ENCODE results near the gene TIAM1.

The TIAM1 gene

DNA sequence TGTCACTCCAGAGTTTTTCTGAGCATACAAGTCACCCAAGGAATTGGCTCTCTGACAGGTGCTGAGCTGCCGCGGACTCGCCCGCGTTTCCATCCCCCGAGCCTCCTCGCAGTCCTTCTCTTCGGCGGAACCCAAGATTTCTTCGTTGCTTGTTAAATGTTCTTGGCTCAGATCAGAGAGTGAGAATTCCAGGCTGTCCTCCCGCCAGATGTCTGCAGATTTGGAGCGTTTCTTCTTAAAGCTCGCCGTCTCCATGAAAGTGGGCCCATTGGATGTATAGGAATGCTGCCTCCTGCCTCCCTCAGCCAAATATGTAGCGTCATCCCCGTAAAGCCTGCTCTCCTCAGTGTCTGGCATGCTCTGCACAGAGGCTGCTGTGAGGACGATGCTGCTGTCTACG lies 77.8 kb downstream of the TIAM1 start:
- Histone ChIP-seq H3K27ac (ENCODE audit: low read depth, low read length) (no peak overlapping the region), H3K36me3 (ENCODE audit: control insufficient read depth, low read length) (no peaks in the 10 kb centered on the region), H3K4me3 (ENCODE audit: low read length) (no peak overlapping the region), H3K4me2 (ENCODE audit: low read length) (no peak overlapping the region), H3K79me2 (ENCODE audit: control insufficient read depth, low read length) (no peaks in the 10 kb centered on the region), H3K9me3 (ENCODE audit: control insufficient read depth, insufficient read depth, low read length) (no peaks in the 10 kb centered on the region), H3K9me2 (replicated peaks; ENCODE audit: control insufficient read depth, low read length) (no peaks in the 10 kb centered on the region), H4K20me1 (ENCODE audit: control insufficient read depth, insufficient read depth, low read depth, low read length) (no peaks in the 10 kb centered on the region), H3K4me1 (ENCODE audit: control insufficient read depth, low read length) (no peaks in the 10 kb centered on the region), H3K27me3 (ENCODE audit: control insufficient read depth, low read length) (no peaks in the 10 kb centered on the region), H3F3A (ENCODE audit: control insufficient read depth, insufficient read depth) (no peaks in the 10 kb centered on the region)
- TF ChIP-seq, protein P1, sequence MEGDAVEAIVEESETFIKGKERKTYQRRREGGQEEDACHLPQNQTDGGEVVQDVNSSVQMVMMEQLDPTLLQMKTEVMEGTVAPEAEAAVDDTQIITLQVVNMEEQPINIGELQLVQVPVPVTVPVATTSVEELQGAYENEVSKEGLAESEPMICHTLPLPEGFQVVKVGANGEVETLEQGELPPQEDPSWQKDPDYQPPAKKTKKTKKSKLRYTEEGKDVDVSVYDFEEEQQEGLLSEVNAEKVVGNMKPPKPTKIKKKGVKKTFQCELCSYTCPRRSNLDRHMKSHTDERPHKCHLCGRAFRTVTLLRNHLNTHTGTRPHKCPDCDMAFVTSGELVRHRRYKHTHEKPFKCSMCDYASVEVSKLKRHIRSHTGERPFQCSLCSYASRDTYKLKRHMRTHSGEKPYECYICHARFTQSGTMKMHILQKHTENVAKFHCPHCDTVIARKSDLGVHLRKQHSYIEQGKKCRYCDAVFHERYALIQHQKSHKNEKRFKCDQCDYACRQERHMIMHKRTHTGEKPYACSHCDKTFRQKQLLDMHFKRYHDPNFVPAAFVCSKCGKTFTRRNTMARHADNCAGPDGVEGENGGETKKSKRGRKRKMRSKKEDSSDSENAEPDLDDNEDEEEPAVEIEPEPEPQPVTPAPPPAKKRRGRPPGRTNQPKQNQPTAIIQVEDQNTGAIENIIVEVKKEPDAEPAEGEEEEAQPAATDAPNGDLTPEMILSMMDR (IDR thresholded peaks at IDR 0.05; ENCODE audit: low read depth, low read length, poor library complexity, severe bottlenecking): no peak
- no peak for TF ChIP-seq EZH2phosphoT487 (IDR thresholded peaks at IDR 0.05; ENCODE audit: borderline replicate concordance, low read length)

DNA sequence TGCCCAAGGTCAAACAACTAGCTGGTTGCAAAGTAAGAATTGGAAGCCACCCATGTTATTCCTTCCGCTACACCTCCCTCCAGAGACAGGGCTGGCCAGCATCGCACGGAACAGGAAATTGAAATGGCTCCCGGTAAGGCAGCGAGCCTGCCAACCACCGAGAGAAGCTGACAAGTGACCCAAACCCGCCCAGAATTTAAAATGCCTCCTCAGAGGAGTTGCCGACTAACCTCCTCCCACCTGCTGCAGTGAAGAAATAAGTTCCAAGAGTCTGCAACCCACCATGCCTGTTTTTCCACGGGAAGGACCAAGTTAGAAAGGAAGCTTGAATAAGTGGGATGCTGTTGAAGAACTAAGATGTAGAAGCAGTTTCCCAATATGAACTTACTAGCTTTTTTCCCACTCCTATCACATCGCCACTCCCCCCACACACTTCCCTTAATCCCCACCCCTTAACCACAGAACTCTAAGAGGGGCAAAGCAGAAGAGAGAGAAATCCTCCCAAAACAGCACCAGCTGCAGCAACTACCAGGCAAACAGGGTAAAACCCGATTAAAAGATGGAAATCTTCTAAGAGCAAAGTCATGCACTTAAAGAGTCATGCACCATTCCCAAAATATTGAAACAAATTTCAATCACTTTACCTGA lies 78.6 kb downstream of the TIAM1 start:
- Histone ChIP-seq H3K4me3 (ENCODE audit: low read length) (no peak overlapping the region), H3K4me1 (ENCODE audit: control insufficient read depth, low read length) (no peaks in the 10 kb centered on the region), H3K36me3 (ENCODE audit: control insufficient read depth, low read length) (no peaks in the 10 kb centered on the region), H4K20me1 (ENCODE audit: control insufficient read depth, insufficient read depth, low read depth, low read length) (no peaks in the 10 kb centered on the region), H3K27ac (ENCODE audit: low read depth, low read length) (no peak overlapping the region), H3F3A (ENCODE audit: control insufficient read depth, insufficient read depth) (no peaks in the 10 kb centered on the region), H3K4me2 (ENCODE audit: low read length) (no peak overlapping the region), H3K79me2 (ENCODE audit: control insufficient read depth, low read length) (no peaks in the 10 kb centered on the region), H3K9me2 (replicated peaks; ENCODE audit: control insufficient read depth, low read length) (no peaks in the 10 kb centered on the region), H3K27me3 (ENCODE audit: control insufficient read depth, low read length) (no peaks in the 10 kb centered on the region), H3K9me3 (ENCODE audit: control insufficient read depth, insufficient read depth, low read length) (no peaks in the 10 kb centered on the region)
- TF ChIP-seq EZH2phosphoT487 (IDR thresholded peaks at IDR 0.05; ENCODE audit: borderline replicate concordance, low read length): no peak
- TF ChIP-seq, protein P1 (IDR thresholded peaks at IDR 0.05; ENCODE audit: low read depth, low read length, poor library complexity, severe bottlenecking): no peak

DNA sequence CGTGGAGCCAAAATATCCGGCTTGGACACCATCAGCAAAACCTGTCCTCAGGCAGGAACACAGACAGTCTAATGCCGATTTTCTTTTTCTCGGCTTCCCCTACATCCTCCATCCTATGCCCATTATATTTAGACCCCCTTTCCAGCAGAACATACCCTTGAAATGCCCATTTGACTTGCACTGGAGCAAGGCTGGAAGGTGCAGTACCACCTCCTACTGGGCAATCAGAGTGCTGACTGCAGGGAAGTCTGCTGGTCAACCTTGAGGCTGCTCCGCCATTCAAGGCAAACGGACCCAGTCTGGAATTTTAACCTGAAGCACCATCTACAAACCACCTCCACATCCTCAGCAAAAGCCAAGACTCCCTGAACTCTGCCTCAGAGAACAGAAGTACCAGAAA lies 79.5 kb downstream of the TIAM1 start:
- H3K27me3 ChIP-seq (ENCODE audit: control insufficient read depth, low read length): no peaks in the 10 kb centered on the region
- no peaks in the 10 kb centered on the region for H3K79me2 ChIP-seq (ENCODE audit: control insufficient read depth, low read length)
- H3K4me2 ChIP-seq (ENCODE audit: low read length): no peak overlapping the region
- no peaks in the 10 kb centered on the region for H3F3A ChIP-seq (ENCODE audit: control insufficient read depth, insufficient read depth)
- no peaks in the 10 kb centered on the region for H4K20me1 ChIP-seq (ENCODE audit: control insufficient read depth, insufficient read depth, low read depth, low read length)
- TF ChIP-seq, protein P1 (IDR thresholded peaks at IDR 0.05; ENCODE audit: low read depth, low read length, poor library complexity, severe bottlenecking): no peak
- TF ChIP-seq EZH2phosphoT487 (IDR thresholded peaks at IDR 0.05; ENCODE audit: borderline replicate concordance, low read length): no peak
- no peaks in the 10 kb centered on the region for H3K4me1 ChIP-seq (ENCODE audit: control insufficient read depth, low read length)
- no peak overlapping the region for H3K4me3 ChIP-seq (ENCODE audit: low read length)
- H3K27ac ChIP-seq (ENCODE audit: low read depth, low read length): no peak overlapping the region
- H3K36me3 ChIP-seq (ENCODE audit: control insufficient read depth, low read length): no peaks in the 10 kb centered on the region
- H3K9me2 ChIP-seq (replicated peaks; ENCODE audit: control insufficient read depth, low read length): no peaks in the 10 kb centered on the region
- no peaks in the 10 kb centered on the region for H3K9me3 ChIP-seq (ENCODE audit: control insufficient read depth, insufficient read depth, low read length)

All from DOHH2 (cell line).